Duodenal mucosa (tissue), 2 donors: ENCODE results near the gene USP17L15.
"Not testable (repeated sequence)": the region's sequence is repeated elsewhere in the genome, so short reads cannot be mapped to it uniquely, and the experiment has no call there.

ENCODE experiments used
- H3K27ac ChIP-seq: one replicate; pipeline ENCODE4 v1.7.0; 2013; ENCODE audit warnings: low read depth, low read length
- H3K27me3 ChIP-seq, 2 donors: one replicate each; pipeline ENCODE4 v1.7.0; 2013; ENCODE audit warnings: low read length in 2 of 2, control low read depth in 1 of 2; ENCODE audit not compliant: insufficient read depth in 2 of 2, control insufficient read depth in 1 of 2
- H3K36me3 ChIP-seq, 2 donors: one replicate each; pipeline ENCODE4 v1.7.0; 2013; ENCODE audit warnings: low read length in 2 of 2, control low read depth in 1 of 2; ENCODE audit not compliant: insufficient read depth in 2 of 2, control insufficient read depth in 1 of 2
- H3K4me1 ChIP-seq, 2 donors: one replicate each; pipeline ENCODE4 v1.7.0; 2013; ENCODE audit warnings: low read length in 2 of 2, control low read depth in 1 of 2; ENCODE audit not compliant: insufficient read depth in 2 of 2, control insufficient read depth in 1 of 2
- H3K4me3 ChIP-seq, 2 donors: one replicate each; pipeline ENCODE4 v1.7.0; 2013; ENCODE audit warnings: low read length in 2 of 2, low read depth in 1 of 2
- H3K9ac ChIP-seq, 2 donors: one replicate each; pipeline ENCODE4 v1.7.0; 2013; ENCODE audit warnings: low read length in 2 of 2, low read depth in 1 of 2
- H3K9me3 ChIP-seq, 2 donors: one replicate each; pipeline ENCODE4 v1.7.0; 2013; ENCODE audit warnings: low read length in 2 of 2, control low read depth in 1 of 2; ENCODE audit not compliant: control insufficient read depth in 1 of 2

Gene USP17L15

DNA sequence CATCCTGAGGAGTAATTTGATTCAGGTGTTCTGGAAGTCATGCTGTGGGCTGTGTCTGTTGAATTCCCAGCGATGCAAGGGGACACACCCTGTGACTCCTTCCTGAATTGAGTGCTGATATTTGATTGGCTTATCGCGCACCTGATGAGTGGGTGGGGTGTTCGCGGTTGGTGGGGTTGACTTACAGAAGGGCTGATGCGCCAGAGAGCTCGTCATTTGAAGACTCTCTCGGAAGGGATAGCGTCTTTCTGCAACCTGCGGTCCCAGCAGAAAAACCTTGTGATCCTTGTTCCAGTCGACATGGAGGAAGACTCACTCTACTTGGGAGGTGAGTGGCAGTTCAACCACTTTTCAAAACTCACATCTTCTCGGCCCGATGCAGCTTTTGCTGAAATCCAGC lies 18.9 kb downstream of the USP17L15 start, which contains the start of gene USP17L19:
TSS of gene USP17L19 (plus strand) at position 301 of the 400 bp plus-strand sequence. CDS start at position 301, 0 bp downstream.
- not testable (repeated sequence) for H3K4me3 ChIP-seq, H3K9ac ChIP-seq, H3K9me3 ChIP-seq, H3K27ac ChIP-seq, H3K36me3 ChIP-seq, H3K4me1 ChIP-seq, H3K27me3 ChIP-seq

DNA sequence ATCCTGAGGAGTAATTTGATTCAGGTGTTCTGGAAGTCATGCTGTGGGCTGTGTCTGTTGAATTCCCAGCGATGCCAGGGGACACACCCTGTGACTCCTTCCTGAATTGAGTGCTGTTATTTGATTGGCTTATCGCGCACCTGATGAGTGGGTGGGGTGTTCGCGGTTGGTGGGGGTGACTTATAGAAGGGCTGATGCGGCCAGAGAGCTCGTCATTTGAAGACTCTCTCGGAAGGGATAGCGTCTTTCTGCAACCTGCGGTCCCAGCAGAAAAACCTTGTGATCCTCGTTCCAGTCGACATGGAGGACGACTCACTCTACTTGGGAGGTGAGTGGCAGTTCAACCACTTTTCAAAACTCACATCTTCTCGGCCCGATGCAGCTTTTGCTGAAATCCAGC lies 23.6 kb downstream of the USP17L15 start, which contains the start of gene USP17L20:
TSS of gene USP17L20 (plus strand) at position 301 of the 400 bp plus-strand sequence. CDS start at position 301, 0 bp downstream.
- not testable (repeated sequence) for H3K27me3 ChIP-seq, H3K27ac ChIP-seq, H3K4me3 ChIP-seq, H3K9me3 ChIP-seq, H3K4me1 ChIP-seq, H3K36me3 ChIP-seq, H3K9ac ChIP-seq

DNA sequence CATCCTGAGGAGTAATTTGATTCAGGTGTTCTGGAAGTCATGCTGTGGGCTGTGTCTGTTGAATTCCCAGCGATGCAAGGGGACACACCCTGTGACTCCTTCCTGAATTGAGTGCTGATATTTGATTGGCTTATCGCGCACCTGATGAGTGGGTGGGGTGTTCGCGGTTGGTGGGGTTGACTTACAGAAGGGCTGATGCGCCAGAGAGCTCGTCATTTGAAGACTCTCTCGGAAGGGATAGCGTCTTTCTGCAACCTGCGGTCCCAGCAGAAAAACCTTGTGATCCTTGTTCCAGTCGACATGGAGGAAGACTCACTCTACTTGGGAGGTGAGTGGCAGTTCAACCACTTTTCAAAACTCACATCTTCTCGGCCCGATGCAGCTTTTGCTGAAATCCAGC lies 28.4 kb downstream of the USP17L15 start, which contains the start of gene USP17L21:
TSS of gene USP17L21 (plus strand) at position 301 of the 400 bp plus-strand sequence. CDS start at position 301, 0 bp downstream.
- H3K4me1 ChIP-seq, H3K36me3 ChIP-seq, H3K4me3 ChIP-seq, H3K9me3 ChIP-seq, H3K9ac ChIP-seq, H3K27me3 ChIP-seq, H3K27ac ChIP-seq: not testable (repeated sequence)

DNA sequence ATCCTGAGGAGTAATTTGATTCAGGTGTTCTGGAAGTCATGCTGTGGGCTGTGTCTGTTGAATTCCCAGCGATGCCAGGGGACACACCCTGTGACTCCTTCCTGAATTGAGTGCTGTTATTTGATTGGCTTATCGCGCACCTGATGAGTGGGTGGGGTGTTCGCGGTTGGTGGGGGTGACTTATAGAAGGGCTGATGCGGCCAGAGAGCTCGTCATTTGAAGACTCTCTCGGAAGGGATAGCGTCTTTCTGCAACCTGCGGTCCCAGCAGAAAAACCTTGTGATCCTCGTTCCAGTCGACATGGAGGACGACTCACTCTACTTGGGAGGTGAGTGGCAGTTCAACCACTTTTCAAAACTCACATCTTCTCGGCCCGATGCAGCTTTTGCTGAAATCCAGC lies 33.1 kb downstream of the USP17L15 start, which contains the start of gene USP17L22:
TSS of gene USP17L22 (plus strand) at position 301 of the 400 bp plus-strand sequence. CDS start at position 301, 0 bp downstream.
- H3K4me3 ChIP-seq, H3K27me3 ChIP-seq, H3K9ac ChIP-seq, H3K36me3 ChIP-seq, H3K27ac ChIP-seq, H3K9me3 ChIP-seq, H3K4me1 ChIP-seq: not testable (repeated sequence)

DNA sequence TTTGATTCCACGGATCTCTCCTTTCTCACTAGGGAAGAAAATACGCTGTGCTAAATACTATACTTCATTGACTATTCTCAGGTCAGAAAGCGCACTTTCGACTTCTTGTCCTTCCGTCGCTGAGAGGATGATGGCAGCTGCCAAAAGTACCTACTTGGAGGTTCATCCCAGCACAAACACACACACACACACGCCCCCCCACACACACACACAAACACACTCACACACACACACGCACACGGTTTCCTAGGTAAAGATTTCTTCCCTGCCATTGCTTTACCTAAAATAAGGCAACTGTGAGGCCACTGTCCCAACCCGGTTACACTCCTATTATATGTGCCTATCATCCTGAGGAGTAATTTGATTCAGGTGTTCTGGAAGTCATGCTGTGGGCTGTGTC lies 37.5 kb downstream of the USP17L15 start:
- not testable (repeated sequence) for H3K36me3 ChIP-seq, H3K4me3 ChIP-seq, H3K27ac ChIP-seq, H3K9ac ChIP-seq, H3K27me3 ChIP-seq, H3K4me1 ChIP-seq, H3K9me3 ChIP-seq
